ENCODE data around the gene PTPRK.

The PTPRK gene

DNA sequence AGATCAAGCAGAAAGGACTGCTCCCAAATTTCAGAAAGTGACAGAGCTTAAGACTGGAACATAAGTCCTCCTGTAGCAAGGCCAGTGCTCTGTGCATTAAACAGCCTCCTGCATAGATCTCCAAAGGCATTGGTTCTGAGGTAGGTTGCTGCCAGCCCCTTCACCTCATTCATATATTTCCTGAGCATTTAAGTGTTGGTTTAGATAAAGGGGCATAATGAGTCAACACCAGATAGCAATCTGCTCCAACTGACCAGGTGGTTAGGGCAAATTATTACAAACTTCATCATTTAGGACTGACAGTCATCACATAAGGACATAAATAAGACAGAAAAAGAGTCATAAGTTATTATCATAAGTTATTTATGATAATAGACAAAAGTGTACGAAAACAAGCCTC, 10.7 kb downstream of the PTPRK start:
- Histone ChIP-seq H3K27ac (no peak overlapping the region), H3K9me3 (no peaks in the 10 kb centered on the region), H3K4me1 (ENCODE audit: control insufficient read depth in 1 of 2, insufficient read depth in 1 of 2, low read depth in 1 of 2, low read length in 1 of 2) (no peaks in the 10 kb centered on the region), H3K4me3 (ENCODE audit: low read depth in 1 of 2, low read length in 1 of 2) (no peak overlapping the region), H3K36me3 (no peaks in the 10 kb centered on the region), H3K27me3 (no peaks in the 10 kb centered on the region)
- TF ChIP-seq, protein P1, sequence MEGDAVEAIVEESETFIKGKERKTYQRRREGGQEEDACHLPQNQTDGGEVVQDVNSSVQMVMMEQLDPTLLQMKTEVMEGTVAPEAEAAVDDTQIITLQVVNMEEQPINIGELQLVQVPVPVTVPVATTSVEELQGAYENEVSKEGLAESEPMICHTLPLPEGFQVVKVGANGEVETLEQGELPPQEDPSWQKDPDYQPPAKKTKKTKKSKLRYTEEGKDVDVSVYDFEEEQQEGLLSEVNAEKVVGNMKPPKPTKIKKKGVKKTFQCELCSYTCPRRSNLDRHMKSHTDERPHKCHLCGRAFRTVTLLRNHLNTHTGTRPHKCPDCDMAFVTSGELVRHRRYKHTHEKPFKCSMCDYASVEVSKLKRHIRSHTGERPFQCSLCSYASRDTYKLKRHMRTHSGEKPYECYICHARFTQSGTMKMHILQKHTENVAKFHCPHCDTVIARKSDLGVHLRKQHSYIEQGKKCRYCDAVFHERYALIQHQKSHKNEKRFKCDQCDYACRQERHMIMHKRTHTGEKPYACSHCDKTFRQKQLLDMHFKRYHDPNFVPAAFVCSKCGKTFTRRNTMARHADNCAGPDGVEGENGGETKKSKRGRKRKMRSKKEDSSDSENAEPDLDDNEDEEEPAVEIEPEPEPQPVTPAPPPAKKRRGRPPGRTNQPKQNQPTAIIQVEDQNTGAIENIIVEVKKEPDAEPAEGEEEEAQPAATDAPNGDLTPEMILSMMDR (IDR thresholded peaks at IDR 0.05): no peak

DNA sequence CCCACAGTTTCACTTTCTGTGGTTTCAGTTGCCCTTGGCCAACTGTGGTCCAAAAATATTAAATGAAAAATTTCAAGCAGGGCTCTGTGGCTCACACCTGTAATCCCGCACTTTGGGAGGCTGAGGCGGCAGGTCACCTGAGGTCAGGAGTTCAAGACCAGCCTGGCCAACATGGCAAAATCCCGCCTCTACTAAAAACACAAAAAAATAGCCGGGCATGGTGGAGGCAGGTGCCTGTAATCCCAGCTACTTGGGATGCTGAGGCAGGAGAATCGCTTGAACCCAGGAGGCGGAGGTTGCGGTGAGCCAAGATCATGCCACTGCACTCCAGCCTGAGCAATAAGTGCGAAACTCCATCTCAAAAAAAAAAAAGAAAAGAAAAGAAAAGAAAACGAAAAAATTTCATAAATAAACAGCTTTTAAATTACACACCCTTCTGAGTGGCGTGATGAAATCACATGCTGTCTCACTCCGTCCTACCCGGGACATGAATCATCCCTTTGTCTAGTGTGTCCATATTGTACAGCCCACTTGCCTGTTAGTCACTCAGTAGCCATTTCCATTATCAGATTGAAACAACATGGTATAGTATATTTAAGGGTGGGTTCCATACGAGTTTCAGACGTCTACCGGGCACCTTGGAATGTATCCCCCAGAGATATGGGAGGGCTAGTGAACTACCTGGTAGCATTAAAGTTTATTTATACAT, 11.7 kb downstream of the PTPRK start:
- no peak overlapping the region for H3K27ac ChIP-seq
- H3K4me1 ChIP-seq (ENCODE audit: control insufficient read depth in 1 of 2, insufficient read depth in 1 of 2, low read depth in 1 of 2, low read length in 1 of 2): no peaks in the 10 kb centered on the region
- TF ChIP-seq, protein P1 (IDR thresholded peaks at IDR 0.05): no peak
- H3K27me3 ChIP-seq: no peaks in the 10 kb centered on the region
- H3K36me3 ChIP-seq: no peaks in the 10 kb centered on the region
- no peaks in the 10 kb centered on the region for H3K9me3 ChIP-seq
- H3K4me3 ChIP-seq (ENCODE audit: low read depth in 1 of 2, low read length in 1 of 2): no peak overlapping the region

DNA sequence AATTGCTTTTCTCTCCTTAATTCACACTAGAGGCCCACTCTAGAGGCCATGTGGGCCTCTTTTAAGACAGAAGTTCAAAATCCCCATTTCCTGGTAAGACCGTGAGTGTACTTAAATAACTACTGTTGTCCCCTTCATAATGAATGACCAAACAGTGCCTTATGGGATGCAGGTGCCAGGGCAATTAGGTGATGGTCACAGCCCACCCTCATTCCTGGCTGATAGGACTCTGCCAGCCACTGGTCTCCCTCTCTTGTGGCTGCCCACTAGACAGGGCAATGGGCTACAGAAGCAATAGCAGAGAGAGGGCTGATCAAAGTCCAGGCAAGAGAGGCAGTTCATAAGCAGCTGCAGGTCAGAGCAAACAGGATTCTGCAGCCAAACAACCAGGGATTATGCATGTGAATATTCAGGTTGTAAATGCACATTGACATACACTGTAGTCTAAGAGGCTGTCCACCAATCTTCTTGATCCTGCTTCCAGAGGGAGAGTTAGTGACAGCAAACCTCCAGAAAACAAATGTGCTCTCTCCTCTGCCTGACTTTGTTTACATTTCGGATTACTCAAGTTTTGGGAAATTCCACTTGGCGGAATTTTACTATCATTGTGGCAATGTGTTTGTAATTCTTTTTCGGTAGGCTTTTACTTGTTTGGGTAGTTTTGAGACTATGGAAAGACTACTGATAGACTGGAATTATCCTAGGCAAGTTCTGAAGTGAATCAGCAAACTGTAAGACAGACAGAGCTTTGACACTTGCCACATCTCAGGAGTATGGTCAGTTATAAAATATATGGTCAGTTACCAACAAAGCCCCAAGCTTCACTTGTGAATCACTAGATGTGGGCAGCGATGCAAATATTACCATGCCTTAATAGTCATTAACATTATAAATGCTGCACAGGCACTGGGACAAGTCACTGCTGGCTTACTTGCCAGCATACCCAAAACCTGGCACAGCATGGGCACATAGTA, 12.8 kb downstream of the PTPRK start:
- H3K27ac ChIP-seq: no peak overlapping the region
- TF ChIP-seq, protein P1 (IDR thresholded peaks at IDR 0.05): no peak

DNA sequence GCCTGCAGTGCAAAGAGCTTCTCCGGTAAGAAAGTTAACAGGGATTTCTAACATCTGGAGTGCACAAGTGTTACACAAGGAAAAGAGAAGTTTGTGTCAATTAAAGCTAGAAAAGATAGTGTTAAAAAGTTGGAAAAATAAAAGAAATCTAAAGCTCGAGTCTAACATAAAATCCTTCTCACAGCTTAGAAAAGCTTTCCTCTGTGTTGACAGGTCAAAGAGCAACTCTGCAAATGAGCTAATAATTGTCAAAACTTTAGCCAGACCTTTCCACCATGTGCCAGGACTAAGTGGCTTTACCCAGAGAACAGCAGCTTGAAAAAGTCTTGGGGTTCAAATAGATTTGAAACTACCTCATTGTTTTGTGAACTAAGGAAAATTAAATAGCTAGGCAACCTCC, 14.8 kb downstream of the PTPRK start:
- Histone ChIP-seq H3K9me3 (no peaks in the 10 kb centered on the region), H3K4me3 (ENCODE audit: low read depth in 1 of 2, low read length in 1 of 2) (no peak overlapping the region), H3K4me1 (ENCODE audit: control insufficient read depth in 1 of 2, insufficient read depth in 1 of 2, low read depth in 1 of 2, low read length in 1 of 2) (no peaks in the 10 kb centered on the region), H3K36me3 (no peaks in the 10 kb centered on the region), H3K27me3 (no peaks in the 10 kb centered on the region), H3K27ac (no peak overlapping the region)
- TF ChIP-seq, protein P1 (IDR thresholded peaks at IDR 0.05): no peak

More for the DNA sequence above, 12.8 kb downstream of the PTPRK start:
- no peaks in the 10 kb centered on the region for H3K9me3 ChIP-seq
- no peak overlapping the region for H3K4me3 ChIP-seq (ENCODE audit: low read depth in 1 of 2, low read length in 1 of 2)
- no peaks in the 10 kb centered on the region for H3K4me1 ChIP-seq (ENCODE audit: control insufficient read depth in 1 of 2, insufficient read depth in 1 of 2, low read depth in 1 of 2, low read length in 1 of 2)
- H3K36me3 ChIP-seq: no peaks in the 10 kb centered on the region
- no peaks in the 10 kb centered on the region for H3K27me3 ChIP-seq

DNA sequence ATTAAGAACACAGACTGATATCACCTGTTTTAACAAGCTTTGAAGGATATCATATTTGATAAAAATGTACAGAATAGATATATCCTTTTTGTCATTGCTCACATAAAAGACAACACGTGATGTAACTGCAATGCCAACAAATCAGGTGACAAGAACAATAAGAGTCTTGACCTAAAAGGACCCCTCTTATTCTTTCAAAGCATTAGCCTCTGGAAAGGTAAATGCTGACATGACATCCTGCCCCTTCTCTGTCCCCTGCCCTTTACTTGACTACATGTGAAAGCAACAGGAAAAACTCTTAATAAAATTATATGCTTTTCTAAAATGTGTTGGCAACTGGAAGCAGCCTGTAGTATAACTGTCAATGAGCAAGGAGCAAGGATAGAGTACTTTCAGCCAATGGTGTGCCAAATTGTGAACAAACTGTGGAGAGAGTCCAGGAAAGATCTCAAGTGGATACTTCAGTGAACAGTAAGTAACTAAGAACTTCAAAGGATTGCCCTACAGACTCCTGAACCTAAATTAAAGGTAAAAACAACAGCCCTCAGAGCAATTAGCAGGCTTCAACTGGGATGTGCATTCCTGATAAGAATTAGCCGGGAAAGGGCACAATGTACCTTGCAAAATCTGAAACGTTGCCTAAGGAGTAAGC, 16.3 kb downstream of the PTPRK start:
- Histone ChIP-seq H3K4me3 (ENCODE audit: low read depth in 1 of 2, low read length in 1 of 2) (no peak overlapping the region), H3K27me3 (no peaks in the 10 kb centered on the region), H3K36me3 (no peaks in the 10 kb centered on the region), H3K27ac (no peak overlapping the region), H3K9me3 (no peaks in the 10 kb centered on the region), H3K4me1 (ENCODE audit: control insufficient read depth in 1 of 2, insufficient read depth in 1 of 2, low read depth in 1 of 2, low read length in 1 of 2) (no peaks in the 10 kb centered on the region)
- TF ChIP-seq, protein P1 (IDR thresholded peaks at IDR 0.05): no peak

Data from neutrophil (primary cell).